ENCODE measurements around the gene RAI1.
A peak's percentile ranks its signal among the peaks of the same experiment; 100 is the strongest.

RAI1 gene

GRCh38 chr17:17767887-17768418 lies 86.7 kb downstream of the RAI1 start:
- DNase-seq (ENCODE audit: low read depth) = no peak

- no peak for DNase-seq (ENCODE audit: low read depth)
Measured at GRCh38 chr17:17768424-17769088, 87.3 kb downstream of the RAI1 start.

GRCh38 chr17:17769869-17770631 lies 88.8 kb downstream of the RAI1 start:
- DNase-seq (ENCODE audit: low read depth) = no peak

- DNase-seq (ENCODE audit: low read depth) = no peak
Measured at GRCh38 chr17:17770632-17771044, 89.4 kb downstream of the RAI1 start.

DNA sequence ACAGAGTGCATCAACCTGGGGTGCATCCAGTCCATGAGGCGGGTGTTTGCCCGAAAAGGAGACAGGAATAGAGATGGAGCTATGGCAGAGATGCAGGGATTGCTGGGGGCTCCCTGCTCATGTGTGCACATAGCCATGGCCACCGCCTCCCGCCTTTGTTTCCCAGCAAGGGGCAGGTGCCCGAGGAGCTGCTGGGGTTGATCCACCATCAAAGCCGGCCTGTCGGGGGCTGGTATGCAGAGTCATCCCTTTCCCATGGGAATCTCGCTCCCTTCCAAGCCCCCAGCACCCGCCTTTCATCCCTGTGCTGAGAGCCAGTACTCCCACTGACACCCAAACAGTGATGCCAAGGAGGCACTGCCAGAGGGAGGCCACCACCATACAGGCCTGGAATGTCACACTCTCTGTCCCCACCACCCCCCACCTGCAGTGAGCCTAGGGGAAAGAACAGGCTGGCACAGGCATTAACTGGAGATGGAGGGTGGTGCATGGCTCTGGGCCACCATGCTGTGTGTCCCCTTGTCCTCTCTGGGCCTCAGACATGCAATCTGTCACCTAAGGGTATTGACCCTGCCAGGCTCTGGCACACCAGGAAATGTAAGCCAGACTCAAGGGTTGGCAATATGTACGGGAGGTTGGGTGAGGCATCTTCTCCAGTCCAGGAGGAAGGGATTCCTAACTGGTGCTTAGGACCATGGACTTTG lies 90.4 kb downstream of the RAI1 start:
- no peak for DNase-seq (ENCODE audit: low read depth)

DNA sequence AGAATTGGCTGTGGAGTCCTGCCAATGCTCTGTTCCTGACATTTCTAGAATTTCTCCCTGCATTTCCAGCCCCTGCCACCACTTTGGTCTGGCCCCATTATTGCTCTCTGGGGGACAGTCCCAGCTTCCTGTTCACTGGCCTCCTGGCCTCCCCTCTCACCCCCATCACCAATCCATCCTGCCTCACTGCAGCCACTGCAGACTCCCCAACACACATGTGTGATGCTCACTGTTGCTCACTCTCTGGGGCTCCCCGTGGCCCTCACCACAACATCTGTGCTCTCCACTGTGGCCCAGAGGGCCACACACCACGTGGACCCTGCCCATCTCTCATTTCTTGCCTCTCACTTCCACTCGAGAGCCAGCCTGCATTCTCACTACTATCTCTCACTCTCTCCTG lies 91.0 kb downstream of the RAI1 start:
- DNase-seq (ENCODE audit: low read depth) = no peak

- DNase-seq (ENCODE audit: low read depth) = peak; percentile 55
Measured at GRCh38 chr17:17774009-17774881, 93.0 kb downstream of the RAI1 start.

DNA sequence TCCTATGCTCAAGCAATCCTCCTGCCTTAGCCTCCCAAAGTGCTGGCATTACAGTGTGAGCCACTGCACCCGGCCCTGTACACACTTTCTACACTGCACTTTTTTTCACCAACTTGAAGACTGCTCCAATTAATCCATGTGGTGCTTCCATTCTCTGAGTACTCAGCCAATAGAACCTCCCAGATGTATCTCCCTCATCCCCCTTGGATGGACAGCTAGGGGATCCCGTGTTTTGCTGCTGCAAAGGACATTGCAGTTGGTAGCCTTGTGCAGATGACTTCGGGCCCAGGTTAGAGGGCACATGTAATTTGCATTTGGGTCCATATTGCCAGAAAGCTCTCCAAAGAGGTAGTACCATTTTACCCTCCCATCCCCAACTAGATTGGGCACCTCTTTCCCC lies 95.6 kb downstream of the RAI1 start:
- DNase-seq (ENCODE audit: low read depth) = no peak

- peak; percentile 93 for DNase-seq (ENCODE audit: low read depth)
Measured at GRCh38 chr17:17778308-17779014, 97.2 kb downstream of the RAI1 start.

GRCh38 chr17:17779015-17779611 lies 97.9 kb downstream of the RAI1 start:
- no peak for DNase-seq (ENCODE audit: low read depth)

GRCh38 chr17:17780922-17781590 lies 99.8 kb downstream of the RAI1 start:
- DNase-seq (ENCODE audit: low read depth) = peak; percentile 84

GRCh38 chr17:17781591-17782496 lies 100.6 kb downstream of the RAI1 start:
- peak; percentile 38 for DNase-seq (ENCODE audit: low read depth)

- DNase-seq (ENCODE audit: low read depth) = no peak
Measured at GRCh38 chr17:17782523-17783115, 101.4 kb downstream of the RAI1 start.

DNA sequence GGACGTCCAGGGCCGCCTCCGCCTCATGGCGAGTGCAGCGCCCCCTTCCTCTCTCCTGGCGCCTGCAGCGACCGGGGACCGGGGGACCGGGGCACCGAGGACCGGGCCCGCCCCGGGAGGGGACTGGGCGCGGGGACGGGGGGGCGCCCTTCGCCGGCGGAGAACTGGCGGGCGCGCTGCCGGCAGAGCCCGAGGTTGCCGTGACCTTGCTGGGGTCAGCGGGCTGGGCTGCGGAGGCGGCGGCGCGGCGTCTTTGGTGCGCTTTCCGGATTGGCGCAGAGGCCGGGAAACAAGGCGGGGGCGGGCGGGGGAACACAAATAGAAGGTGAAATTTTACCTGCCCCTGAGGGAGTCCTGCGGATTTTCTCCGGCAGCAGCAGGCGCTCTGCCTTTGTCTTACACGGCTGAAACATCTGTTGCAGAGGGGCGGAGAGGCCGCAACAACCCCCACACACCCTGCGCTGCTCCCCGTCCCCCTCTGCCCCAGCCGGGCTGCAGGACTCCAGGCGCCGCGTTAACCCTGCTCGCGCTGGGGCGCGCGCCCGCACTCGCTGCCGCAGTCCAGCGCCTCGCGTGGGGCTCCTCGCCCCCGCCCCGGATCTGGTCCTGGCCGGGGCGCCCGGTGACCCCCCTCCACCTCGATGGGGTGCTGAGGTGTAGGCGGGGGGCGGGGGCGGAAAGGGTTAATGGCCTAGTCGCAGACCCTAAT lies 102.0 kb downstream of the RAI1 start:
- DNase-seq (ENCODE audit: low read depth) = no peak

DNA sequence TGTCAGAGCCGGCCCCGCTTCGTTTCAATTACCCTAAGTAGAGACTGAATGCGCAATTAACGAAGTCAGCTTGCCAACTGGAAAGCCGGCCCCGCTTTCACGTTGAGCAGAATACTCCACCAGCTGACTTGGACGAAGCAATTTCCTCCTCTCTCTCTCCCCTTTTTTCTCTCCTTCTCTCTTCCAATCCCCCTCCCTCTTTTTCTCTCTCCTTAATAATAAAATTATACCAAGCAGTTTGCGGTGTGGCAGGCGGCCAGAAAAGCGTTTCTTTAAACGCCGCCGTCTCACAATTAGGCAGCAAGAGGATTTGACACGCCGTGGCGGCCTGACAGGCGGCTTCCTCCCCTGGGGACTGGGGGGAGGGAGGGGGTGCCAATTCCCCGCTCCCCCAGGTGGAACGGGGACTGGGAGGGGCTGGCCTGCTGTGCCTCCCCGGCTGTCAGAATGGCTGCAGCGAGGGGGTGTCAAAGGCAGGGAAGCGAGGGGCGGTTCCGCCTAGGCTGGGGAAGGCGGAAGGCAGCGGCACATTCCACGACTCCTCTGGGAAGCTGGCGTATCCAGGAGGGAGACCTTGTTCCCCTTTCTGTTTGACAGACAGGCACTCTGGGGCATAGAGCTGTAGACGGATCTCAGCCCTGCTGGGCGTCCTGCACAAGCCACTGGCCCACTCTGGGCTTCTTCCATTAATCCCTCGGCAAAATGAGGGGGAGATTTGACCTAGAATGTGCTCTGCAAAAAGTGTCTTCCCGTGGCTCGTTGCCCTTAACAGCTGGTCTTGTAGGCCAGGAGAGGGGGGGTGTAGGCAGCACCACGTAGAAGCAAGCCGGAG lies 102.8 kb downstream of the RAI1 start:
- peak; percentile 45 for DNase-seq (ENCODE audit: low read depth)

DNA sequence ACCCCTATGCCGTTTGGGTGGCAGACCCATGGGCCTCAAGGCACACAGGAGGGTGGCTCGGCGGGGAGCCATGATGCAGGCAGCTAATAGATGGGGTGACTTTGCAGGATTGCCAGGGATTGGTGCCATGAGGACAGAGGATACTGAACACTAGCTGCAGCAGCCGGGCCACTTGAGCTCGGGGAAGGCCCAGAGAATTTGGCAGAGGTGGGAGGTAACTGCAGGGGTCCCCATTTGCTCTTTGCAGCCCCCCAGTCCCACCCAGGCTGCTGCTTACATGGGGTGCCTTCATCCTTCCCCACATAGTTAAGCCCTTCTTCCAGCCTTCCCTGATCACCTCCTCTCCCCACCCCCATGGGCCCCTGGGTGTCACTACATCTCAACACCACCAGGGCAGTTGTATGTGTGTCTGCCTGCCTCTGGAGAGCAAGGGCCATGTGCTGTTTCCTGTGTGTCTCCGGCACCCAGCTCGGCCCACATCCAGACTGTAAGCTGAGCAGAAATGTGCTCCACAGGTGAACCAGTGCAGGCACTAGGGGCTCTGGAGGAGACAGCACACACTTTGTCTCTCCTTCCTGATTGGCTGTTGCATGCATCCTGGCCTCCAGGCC lies 103.5 kb downstream of the RAI1 start:
- DNase-seq (ENCODE audit: low read depth) = no peak

- no peak for DNase-seq (ENCODE audit: low read depth)
Measured at GRCh38 chr17:17785407-17785806, 104.1 kb downstream of the RAI1 start.
